Astrocyte (in vitro differentiated cells and primary cell): ENCODE results near the gene KCNAB1. TPM values are rescaled to one million over a fixed set of nuclear protein-coding genes. Genes with fewer than 3 reads are reported as not detected.
"Not testable (repeated sequence)": the region's sequence is repeated elsewhere in the genome, so short reads cannot be mapped to it uniquely, and the experiment has no call there.

Source experiments
- DNase-seq: peaks from one replicate; pipeline ENCODE4 v3.0.0-alpha.2; 2010; ENCODE audit warnings: low read depth
- FAIRE-seq: peaks from 2 replicates; lab custom pipeline; 2011; peaks lifted over from hg19 to GRCh38; lab: Jason Lieb, UNC
- H2AFZ ChIP-seq: 2 replicates; pipeline ENCODE4 v1.6.0; 2012; ENCODE audit warnings: low read depth, low read length, inconsistent platforms
- H3K27ac ChIP-seq: 2 replicates; pipeline ENCODE4 v1.5.1; 2011; ENCODE audit warnings: low read depth, low read length, inconsistent platforms
- H3K27me3 ChIP-seq: 2 replicates; pipeline ENCODE4 v1.6.0; 2011; ENCODE audit warnings: low read length, inconsistent platforms; ENCODE audit not compliant: insufficient read depth
- H3K36me3 ChIP-seq: 2 replicates; pipeline ENCODE4 v1.5.1; 2011; ENCODE audit warnings: low read length, inconsistent platforms; ENCODE audit not compliant: insufficient read depth
- H3K4me1 ChIP-seq: 2 replicates; pipeline ENCODE4 v1.5.1; 2011; ENCODE audit warnings: low read length, inconsistent platforms; ENCODE audit not compliant: insufficient read depth
- H3K4me2 ChIP-seq: 2 replicates; pipeline ENCODE4 v1.6.0; 2012; ENCODE audit warnings: low read length, inconsistent platforms
- H3K4me3 ChIP-seq: 2 replicates; pipeline ENCODE4 v1.5.1; 2011; ENCODE audit warnings: low read depth, mild to moderate bottlenecking, low read length, inconsistent platforms; ENCODE audit not compliant: insufficient read depth
- H3K79me2 ChIP-seq: 2 replicates; pipeline ENCODE4 v1.6.0; 2012; ENCODE audit warnings: mild to moderate bottlenecking, low read length, inconsistent platforms; ENCODE audit not compliant: insufficient read depth
- H3K9ac ChIP-seq: 2 replicates; pipeline ENCODE4 v1.6.0; 2012; ENCODE audit warnings: mild to moderate bottlenecking, low read length, inconsistent platforms
- H3K9me3 ChIP-seq: 2 replicates; pipeline ENCODE4 v1.5.1; 2012; ENCODE audit warnings: low read depth, mild to moderate bottlenecking, low read length, inconsistent platforms; ENCODE audit not compliant: insufficient read depth
- H4K20me1 ChIP-seq: 2 replicates; pipeline ENCODE4 v1.6.0; 2012; ENCODE audit warnings: low read length, inconsistent platforms; ENCODE audit not compliant: insufficient read depth
- H3K27ac Mint-ChIP-seq: one replicate; pipeline ENCODE4 v1.8.0; 2021; ENCODE audit warnings: mild to moderate bottlenecking, mixed read lengths; ENCODE audit not compliant: unreplicated experiment
- H3K27me3 Mint-ChIP-seq: one replicate; pipeline ENCODE4 v1.8.0; 2021; ENCODE audit warnings: low read depth, mixed read lengths; ENCODE audit not compliant: unreplicated experiment
- H3K36me3 Mint-ChIP-seq: one replicate; pipeline ENCODE4 v1.8.0; 2021; ENCODE audit warnings: low read depth, mixed read lengths; ENCODE audit not compliant: unreplicated experiment
- H3K4me1 Mint-ChIP-seq: one replicate; pipeline ENCODE4 v1.8.0; 2021; ENCODE audit warnings: low read depth, mixed read lengths; ENCODE audit not compliant: unreplicated experiment
- H3K4me3 Mint-ChIP-seq: one replicate; pipeline ENCODE4 v1.8.0; 2021; ENCODE audit warnings: mild to moderate bottlenecking, moderate library complexity, mixed read lengths; ENCODE audit not compliant: unreplicated experiment
- H3K9me3 Mint-ChIP-seq: one replicate; pipeline ENCODE4 v1.8.0; 2021; ENCODE audit warnings: mild to moderate bottlenecking, mixed read lengths; ENCODE audit not compliant: unreplicated experiment
- EZH2 ChIP-seq: IDR thresholded peaks from 2 replicates; pipeline ENCODE4 v1.6.1; 2012; ENCODE audit warnings: mild to moderate bottlenecking, low read length, inconsistent platforms; ENCODE audit not compliant: insufficient read depth
- total RNA-seq: library from RNA; stranded (reverse); gene quantifications from 2 replicates; pipeline ENCODE4 v1.2.1, GENCODE V29; 2021
- TF ChIP-seq, protein P1 (sequence below): IDR thresholded peaks from 2 replicates; pipeline ENCODE4 v1.5.1; 2011; ENCODE audit warnings: low read depth, mild to moderate bottlenecking, inconsistent platforms, low read length, moderate library complexity; ENCODE audit not compliant: insufficient read depth

KCNAB1 gene
- total RNA-seq, 1 donor from 2014 or later, result 0.30 TPM

DNA sequence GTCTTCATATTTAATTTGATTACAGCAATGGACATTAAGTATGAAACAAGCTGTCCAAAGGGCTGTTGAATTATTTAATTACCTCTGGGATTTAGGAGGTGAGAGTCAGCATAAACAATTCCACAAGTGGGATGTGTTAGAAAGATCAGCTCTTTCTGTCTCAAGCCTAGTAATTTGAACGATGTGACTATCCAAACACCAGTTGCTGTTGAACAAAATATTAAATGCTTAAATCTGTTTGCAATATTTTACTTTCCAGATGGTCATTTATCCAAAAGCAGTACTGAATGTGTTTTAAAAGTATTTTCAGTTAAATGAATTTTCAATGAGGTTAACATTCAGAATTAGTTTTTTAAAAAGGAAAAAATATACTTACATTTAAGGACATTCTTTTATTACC, 12.7 kb downstream of the KCNAB1 start:
- H3K36me3 ChIP-seq, result no peaks in the 10 kb centered on the region
- Mint-ChIP-seq H3K4me3 (no peak overlapping the region), H3K4me1 (peaks cover 3% of the 10 kb centered on the region), H3K9me3 (no peaks in the 10 kb centered on the region), H3K27me3 (peaks cover 1% of the 10 kb centered on the region), H3K36me3 (no peaks in the 10 kb centered on the region), H3K27ac (no peak overlapping the region)
- H3K9ac ChIP-seq, result no peak overlapping the region
- H2AFZ ChIP-seq, result no peak overlapping the region
- H3K27ac ChIP-seq, result no peak overlapping the region
- no peak overlapping the region for H3K4me2 ChIP-seq
- DNase-seq (no peak), FAIRE-seq (no peak)
- H3K27me3 ChIP-seq, result no peaks in the 10 kb centered on the region
- TF ChIP-seq, protein P1, sequence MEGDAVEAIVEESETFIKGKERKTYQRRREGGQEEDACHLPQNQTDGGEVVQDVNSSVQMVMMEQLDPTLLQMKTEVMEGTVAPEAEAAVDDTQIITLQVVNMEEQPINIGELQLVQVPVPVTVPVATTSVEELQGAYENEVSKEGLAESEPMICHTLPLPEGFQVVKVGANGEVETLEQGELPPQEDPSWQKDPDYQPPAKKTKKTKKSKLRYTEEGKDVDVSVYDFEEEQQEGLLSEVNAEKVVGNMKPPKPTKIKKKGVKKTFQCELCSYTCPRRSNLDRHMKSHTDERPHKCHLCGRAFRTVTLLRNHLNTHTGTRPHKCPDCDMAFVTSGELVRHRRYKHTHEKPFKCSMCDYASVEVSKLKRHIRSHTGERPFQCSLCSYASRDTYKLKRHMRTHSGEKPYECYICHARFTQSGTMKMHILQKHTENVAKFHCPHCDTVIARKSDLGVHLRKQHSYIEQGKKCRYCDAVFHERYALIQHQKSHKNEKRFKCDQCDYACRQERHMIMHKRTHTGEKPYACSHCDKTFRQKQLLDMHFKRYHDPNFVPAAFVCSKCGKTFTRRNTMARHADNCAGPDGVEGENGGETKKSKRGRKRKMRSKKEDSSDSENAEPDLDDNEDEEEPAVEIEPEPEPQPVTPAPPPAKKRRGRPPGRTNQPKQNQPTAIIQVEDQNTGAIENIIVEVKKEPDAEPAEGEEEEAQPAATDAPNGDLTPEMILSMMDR, result no peak
- TF ChIP-seq EZH2, result no peak
- no peaks in the 10 kb centered on the region for H4K20me1 ChIP-seq
- no peaks in the 10 kb centered on the region for H3K4me1 ChIP-seq
- no peak overlapping the region for H3K4me3 ChIP-seq
- no peaks in the 10 kb centered on the region for H3K9me3 ChIP-seq
- H3K79me2 ChIP-seq, result no peaks in the 10 kb centered on the region

DNA sequence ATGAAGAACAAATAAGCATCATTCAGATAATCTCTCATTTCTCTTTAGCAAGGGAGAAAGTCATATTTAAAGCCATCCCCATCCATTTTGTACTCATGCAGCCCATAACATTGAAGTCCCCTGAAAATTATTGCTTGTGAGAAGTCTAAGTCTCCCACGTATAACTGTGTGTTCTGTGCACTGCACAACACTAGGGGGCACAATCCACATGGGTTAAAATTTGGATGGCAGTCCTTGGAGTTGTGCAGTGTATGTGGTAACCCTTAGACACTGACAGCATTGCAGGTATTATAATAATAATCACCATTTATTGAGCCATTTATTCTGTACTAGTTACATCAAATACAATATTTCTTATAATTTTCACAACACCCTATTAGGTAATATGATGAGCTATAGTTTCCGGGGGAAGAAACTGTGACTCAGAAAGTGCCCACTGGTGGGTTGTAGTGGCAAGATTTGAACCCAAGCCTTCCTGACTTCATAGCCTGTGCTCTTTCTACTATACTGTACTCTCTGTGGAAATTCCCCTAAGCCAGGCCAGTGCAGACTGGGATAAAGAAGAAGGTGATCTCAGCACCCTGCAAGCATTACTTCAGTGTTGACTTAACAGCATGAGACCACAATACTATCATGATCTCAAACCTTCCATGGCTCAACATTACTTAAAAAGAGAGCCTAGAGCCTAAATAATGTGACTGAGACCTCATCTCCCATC, 15.7 kb downstream of the KCNAB1 start:
- Histone ChIP-seq H3K9ac (no peak overlapping the region), H3K27ac (no peak overlapping the region), H3K4me2 (no peak overlapping the region), H3K79me2 (no peaks in the 10 kb centered on the region), H3K27me3 (no peaks in the 10 kb centered on the region), H4K20me1 (no peaks in the 10 kb centered on the region), H3K4me1 (no peaks in the 10 kb centered on the region), H2AFZ (no peak overlapping the region), H3K36me3 (no peaks in the 10 kb centered on the region), H3K4me3 (no peak overlapping the region), H3K9me3 (no peaks in the 10 kb centered on the region)
- TF ChIP-seq, protein P1, result no peak
- Mint-ChIP-seq H3K4me3 (no peak overlapping the region), H3K4me1 (peaks cover 1% of the 10 kb centered on the region), H3K9me3 (no peaks in the 10 kb centered on the region), H3K27me3 (peaks cover 1% of the 10 kb centered on the region), H3K36me3 (no peaks in the 10 kb centered on the region), H3K27ac (no peak overlapping the region)
- no peak for FAIRE-seq
- DNase-seq, result no peak

DNA sequence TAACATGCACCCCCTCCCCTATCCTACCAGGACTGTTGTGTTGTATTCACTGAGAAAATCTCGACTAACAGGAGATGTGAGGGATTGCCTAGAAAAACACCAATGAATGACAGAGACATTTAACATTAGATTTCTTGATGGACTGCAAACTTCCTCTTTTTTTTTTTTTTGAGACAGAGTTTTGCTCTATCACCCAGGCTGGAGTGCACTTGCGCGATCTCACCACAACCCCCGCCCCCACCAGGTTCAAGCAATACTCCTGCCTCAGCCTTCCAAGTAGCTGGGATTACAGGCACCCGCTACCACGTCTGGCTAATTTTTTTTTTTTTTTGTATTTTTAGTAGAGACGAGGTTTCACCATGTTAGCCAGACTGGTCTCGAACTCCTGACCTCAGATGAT, 17.0 kb downstream of the KCNAB1 start:
- H3K4me1 Mint-ChIP-seq, H3K36me3 Mint-ChIP-seq, H3K79me2 ChIP-seq, H3K9me3 ChIP-seq, H3K4me1 ChIP-seq, H3K36me3 ChIP-seq, H3K27ac Mint-ChIP-seq, H3K27me3 Mint-ChIP-seq, H3K27me3 ChIP-seq, H3K4me3 Mint-ChIP-seq, FAIRE-seq, DNase-seq, H3K4me3 ChIP-seq, H2AFZ ChIP-seq, H3K27ac ChIP-seq, H4K20me1 ChIP-seq, H3K9ac ChIP-seq, H3K9me3 Mint-ChIP-seq, H3K4me2 ChIP-seq: not testable (repeated sequence)
